ENCODE results near the gene AGFG1.
"Not testable (repeated sequence)": the region's sequence is repeated elsewhere in the genome, so short reads cannot be mapped to it uniquely, and the experiment has no call there.

Gene AGFG1

GRCh38 chr2:227511239-227511930, 39.4 kb downstream of the AGFG1 start:
- peak; percentile 79 for DNase-seq (ENCODE audit: low read depth)
- H3K4me3 ChIP-seq (ENCODE audit: low read depth, low read length) = no peak overlapping the region
- TF ChIP-seq CTCF (IDR thresholded peaks at IDR 0.05; ENCODE audit: control insufficient read depth, extremely low read depth, insufficient read depth) = no peak

- no peak overlapping the region for H3K4me3 ChIP-seq (ENCODE audit: low read depth, low read length)
- TF ChIP-seq CTCF (IDR thresholded peaks at IDR 0.05; ENCODE audit: control insufficient read depth, extremely low read depth, insufficient read depth) = no peak
- no peak for DNase-seq (ENCODE audit: low read depth)
Observed at GRCh38 chr2:227511955-227512354, 40.0 kb downstream of the AGFG1 start.

GRCh38 chr2:227513113-227513512, 41.2 kb downstream of the AGFG1 start:
- no peak for TF ChIP-seq CTCF (IDR thresholded peaks at IDR 0.05; ENCODE audit: control insufficient read depth, extremely low read depth, insufficient read depth)

GRCh38 chr2:227515742-227516141, 43.8 kb downstream of the AGFG1 start:
- no peak for DNase-seq (ENCODE audit: low read depth)
- no peak for TF ChIP-seq CTCF (IDR thresholded peaks at IDR 0.05; ENCODE audit: control insufficient read depth, extremely low read depth, insufficient read depth)
- no peak overlapping the region for H3K4me3 ChIP-seq (ENCODE audit: low read depth, low read length)

More at GRCh38 chr2:227513113-227513512, 41.2 kb downstream of the AGFG1 start:
- DNase-seq (ENCODE audit: low read depth) = no peak
- no peak overlapping the region for H3K4me3 ChIP-seq (ENCODE audit: low read depth, low read length)

- no peak for TF ChIP-seq CTCF (IDR thresholded peaks at IDR 0.05; ENCODE audit: control insufficient read depth, extremely low read depth, insufficient read depth)
- DNase-seq (ENCODE audit: low read depth) = no peak
- H3K4me3 ChIP-seq (ENCODE audit: low read depth, low read length) = no peak overlapping the region
Observed at GRCh38 chr2:227517724-227518123, 45.8 kb downstream of the AGFG1 start.

GRCh38 chr2:227518278-227518865, 46.4 kb downstream of the AGFG1 start:
- DNase-seq (ENCODE audit: low read depth) = peak; percentile 65
- not testable (repeated sequence) for H3K4me3 ChIP-seq (ENCODE audit: low read depth, low read length)

GRCh38 chr2:227521178-227521577, 49.2 kb downstream of the AGFG1 start:
- DNase-seq (ENCODE audit: low read depth); H3K4me3 ChIP-seq (ENCODE audit: low read depth, low read length): not testable (repeated sequence)

GRCh38 chr2:227524665-227525064, 52.7 kb downstream of the AGFG1 start:
- H3K4me3 ChIP-seq (ENCODE audit: low read depth, low read length) = no peak overlapping the region
- DNase-seq (ENCODE audit: low read depth) = no peak
- TF ChIP-seq CTCF (IDR thresholded peaks at IDR 0.05; ENCODE audit: control insufficient read depth, extremely low read depth, insufficient read depth) = no peak
